Left hindlimb (tissue), 1 donor: ENCODE results near the gene BDKRB2.

ENCODE experiments used
- DNase-seq: peaks from one replicate; pipeline ENCODE4 v3.0.0-alpha.2; 2018

The BDKRB2 gene

GRCh38 chr14:96274122-96274521 is 69.5 kb downstream of the BDKRB2 start:
- no peak for DNase-seq

- DNase-seq, result no peak
Measured at GRCh38 chr14:96274543-96274942, 69.9 kb downstream of the BDKRB2 start.

GRCh38 chr14:96275177-96276112 is 70.8 kb downstream of the BDKRB2 start:
- DNase-seq, result peak; percentile 80

GRCh38 chr14:96277890-96278289 is 73.3 kb downstream of the BDKRB2 start:
- no peak for DNase-seq

- DNase-seq, result no peak
Measured at GRCh38 chr14:96279564-96279963, 74.9 kb downstream of the BDKRB2 start.

GRCh38 chr14:96280104-96280503 is 75.5 kb downstream of the BDKRB2 start:
- no peak for DNase-seq

- no peak for DNase-seq
Measured at GRCh38 chr14:96281486-96281885, 76.8 kb downstream of the BDKRB2 start.

- DNase-seq, result no peak
Measured at GRCh38 chr14:96284008-96284407, 79.4 kb downstream of the BDKRB2 start.

GRCh38 chr14:96284430-96284829 is 79.8 kb downstream of the BDKRB2 start:
- DNase-seq, result no peak

GRCh38 chr14:96285667-96286066 is 81.0 kb downstream of the BDKRB2 start:
- DNase-seq, result no peak

GRCh38 chr14:96286251-96286650 is 81.6 kb downstream of the BDKRB2 start:
- no peak for DNase-seq

GRCh38 chr14:96287856-96288255 is 83.2 kb downstream of the BDKRB2 start:
- no peak for DNase-seq
